HepG2 (cell line): Measurements from ENCODE around the gene COPS8. TPM values are rescaled to one million over a fixed set of nuclear protein-coding genes. Genes with fewer than 3 reads are reported as not detected.

Experiments used
- JDP2 ChIP-seq: sonication (generic); formaldehyde crosslinking; IDR thresholded peaks from 2 replicates; pipeline ENCODE4 v1.8.1; 2022; ENCODE audit warnings: missing genetic modification reagents, borderline replicate concordance
- KDM3A ChIP-seq: IDR thresholded peaks from 2 replicates; pipeline ENCODE4 v1.6.1; 2018; ENCODE audit warnings: low read depth, missing compliant biosample characterization
- MAFG ChIP-seq: sonication (generic); formaldehyde crosslinking; IDR thresholded peaks from 2 replicates; pipeline ENCODE4 v1.5.1; 2020; ENCODE audit warnings: mild to moderate bottlenecking, missing genetic modification reagents
- MATR3 ChIP-seq: sonication (generic); formaldehyde crosslinking; IDR thresholded peaks from 2 replicates; pipeline ENCODE4 v1.4.0; 2020; ENCODE audit warnings: missing genetic modification reagents
- SOX13 ChIP-seq, 3 experiments: fragments of 450-650 bp in 1 of 3; sonication (generic) in 1 of 3; formaldehyde crosslinking in 1 of 3; IDR thresholded peaks in 2 of 3; conservative IDR thresholded peaks in 1 of 3; 2 replicates each; pipeline versions ENCODE4 v1.5.0 to v1.6.1; 2016 to 2020; ENCODE audit warnings: antibody characterized with exemption in 1 of 3, mild to moderate bottlenecking in 1 of 3, missing compliant biosample characterization in 1 of 3, missing genetic modification reagents in 1 of 3, moderate library complexity in 1 of 3
- SP5 ChIP-seq: IDR thresholded peaks from 2 replicates; pipeline ENCODE4 v1.6.1; 2016; ENCODE audit warnings: low read depth, borderline replicate concordance
- SYNCRIP ChIP-seq: fragments of 200-400 bp; formaldehyde crosslinking; IDR thresholded peaks from 2 replicates; pipeline ENCODE4 v1.6.1; 2018; ENCODE audit warnings: mild to moderate bottlenecking, low read depth, low read length; ENCODE audit not compliant: insufficient read depth
- TAF1 ChIP-seq: sonication (generic); formaldehyde crosslinking; IDR thresholded peaks from 2 replicates; pipeline ENCODE4 v1.4.0; 2020; ENCODE audit warnings: missing genetic modification reagents
- USF2 ChIP-seq, 2 experiments: sonication (generic) in 1 of 2; formaldehyde crosslinking in 1 of 2; IDR thresholded peaks; 2 replicates each; pipeline versions ENCODE4 v1.5.1 to v1.6.1; 2011 to 2020; ENCODE audit warnings: borderline replicate concordance in 1 of 2, low read depth in 1 of 2, low read length in 1 of 2, mild to moderate bottlenecking in 1 of 2, missing genetic modification reagents in 1 of 2, moderate library complexity in 1 of 2
- ZBTB44 ChIP-seq: sonication (generic); formaldehyde crosslinking; IDR thresholded peaks from 2 replicates; pipeline ENCODE4 v1.4.0; 2020; ENCODE audit warnings: missing genetic modification reagents
- ZEB1 ChIP-seq: IDR thresholded peaks from 2 replicates; pipeline ENCODE4 v1.6.1; 2012; ENCODE audit warnings: mild to moderate bottlenecking, low read depth, inconsistent platforms; ENCODE audit not compliant: insufficient replicate concordance
- ZFP36L1 ChIP-seq: sonication (generic); formaldehyde crosslinking; IDR thresholded peaks from 2 replicates; pipeline ENCODE4 v1.8.0; 2022; ENCODE audit warnings: mild to moderate bottlenecking, missing genetic modification reagents, moderate library complexity
- ZNF18 ChIP-seq: sonication (generic); formaldehyde crosslinking; IDR thresholded peaks from 2 replicates; pipeline ENCODE4 v1.8.0; 2022; ENCODE audit warnings: mild to moderate bottlenecking, missing genetic modification reagents; ENCODE audit not compliant: insufficient replicate concordance
- ZNF484 ChIP-seq: sonication (generic); formaldehyde crosslinking; IDR thresholded peaks from 2 replicates; pipeline ENCODE4 v1.5.1; 2020; ENCODE audit warnings: mild to moderate bottlenecking, low read depth, missing genetic modification reagents, borderline replicate concordance
- ZNF703 ChIP-seq: sonication (generic); formaldehyde crosslinking; IDR thresholded peaks from 2 replicates; pipeline ENCODE4 v1.5.1; 2020; ENCODE audit warnings: missing genetic modification reagents, mild to moderate bottlenecking, moderate library complexity, borderline replicate concordance
- ZNF772 ChIP-seq: sonication (generic); formaldehyde crosslinking; IDR thresholded peaks from 2 replicates; pipeline ENCODE4 v1.5.0; 2020; ENCODE audit warnings: mild to moderate bottlenecking, missing genetic modification reagents
- ZSCAN12 ChIP-seq: sonication (generic); formaldehyde crosslinking; IDR thresholded peaks from 2 replicates; pipeline ENCODE4 v1.9.0; 2021; ENCODE audit warnings: mild to moderate bottlenecking, missing genetic modification reagents
- polyA plus RNA-seq, 8 experiments: library from polyadenylated mRNA; depleted of rRNA in 3 of 8; stranded (reverse) in 7 of 8; unstranded in 1 of 8; fragments of >200 nt; fragmentation: Illumina TruSeq in 4 of 8; extraction: Trizol in 4 of 8; gene quantifications; 2 replicates each; pipeline versions ENCODE4 v1.2.1 to v1.2.3, GENCODE V29; 2011 to 2016; ENCODE audit warnings: low read depth in 4 of 8, missing spikeins in 1 of 8, mixed read lengths in 1 of 8; ENCODE audit not compliant: insufficient read depth in 1 of 8
- total RNA-seq, 5 experiments: library from RNA; depleted of rRNA; stranded (reverse); fragments of >200 nt; fragmentation: Illumina TruSeq; extraction: Trizol; gene quantifications; 2 replicates each; pipeline ENCODE4 v1.2.3, GENCODE V29; 2016; ENCODE audit warnings: low read depth in 1 of 5
- TF ChIP-seq, protein P1 (sequence below): IDR thresholded peaks from 2 replicates; pipeline ENCODE4 v1.4.0; 2020; ENCODE audit warnings: mild to moderate bottlenecking, missing genetic modification reagents

The COPS8 gene
- total and polyA plus RNA-seq, 2 of the 13 experiments (the other 11 are each of a cell fraction or from before 2014, with no cell fraction given), result 86.3 to 96.6 TPM

GRCh38 chr2:237075749-237076599 lies 9.7 kb upstream of the COPS8 start (continued):
- no peak for TF ChIP-seq USF2 (IDR thresholded peaks at IDR 0.05; ENCODE audit: low read depth, low read length)
- no peak for TF ChIP-seq USF2 (CRISPR knock-in tag; IDR thresholded peaks at IDR 0.05; ENCODE audit: borderline replicate concordance)
- no peak for TF ChIP-seq ZNF484 (CRISPR knock-in tag)
- TF ChIP-seq ZNF772, result peak; percentile 95; the same call in 1 of the 2 replicates
- no peak for TF ChIP-seq JDP2 (CRISPR knock-in tag)
- peak; percentile 70; the same call in 1 of the 2 replicates for TF ChIP-seq KDM3A (CRISPR knock-in tag)
- no peak for TF ChIP-seq ZSCAN12 (CRISPR knock-in tag)
- no peak for TF ChIP-seq ZNF703 (CRISPR knock-in tag)
- TF ChIP-seq ZBTB44 (CRISPR knock-in tag), result no peak
- peak; percentile 79 for TF ChIP-seq SP5
- no peak for TF ChIP-seq MATR3 (CRISPR knock-in tag)
- TF ChIP-seq SYNCRIP, result no peak
- peak; percentile 86 for TF ChIP-seq TAF1 (CRISPR knock-in tag)
- no peak for TF ChIP-seq SOX13 (IDR thresholded peaks at IDR 0.05)
- peak in 1 of 2 experiments; percentile 71; a peak in 2 of 4 replicates for TF ChIP-seq SOX13 (CRISPR knock-in tag; conservative IDR thresholded peaks at IDR 0.05 in 1 of 2, IDR thresholded peaks at IDR 0.05 in 1 of 2)
- peak; percentile 91 for TF ChIP-seq ZEB1
- no peak for TF ChIP-seq MAFG (CRISPR knock-in tag)
- no peak for TF ChIP-seq ZNF18 (CRISPR knock-in tag)
- peak; percentile 84; the same call in 1 of the 2 replicates for TF ChIP-seq ZFP36L1 (CRISPR knock-in tag)
- TF ChIP-seq, protein P1, sequence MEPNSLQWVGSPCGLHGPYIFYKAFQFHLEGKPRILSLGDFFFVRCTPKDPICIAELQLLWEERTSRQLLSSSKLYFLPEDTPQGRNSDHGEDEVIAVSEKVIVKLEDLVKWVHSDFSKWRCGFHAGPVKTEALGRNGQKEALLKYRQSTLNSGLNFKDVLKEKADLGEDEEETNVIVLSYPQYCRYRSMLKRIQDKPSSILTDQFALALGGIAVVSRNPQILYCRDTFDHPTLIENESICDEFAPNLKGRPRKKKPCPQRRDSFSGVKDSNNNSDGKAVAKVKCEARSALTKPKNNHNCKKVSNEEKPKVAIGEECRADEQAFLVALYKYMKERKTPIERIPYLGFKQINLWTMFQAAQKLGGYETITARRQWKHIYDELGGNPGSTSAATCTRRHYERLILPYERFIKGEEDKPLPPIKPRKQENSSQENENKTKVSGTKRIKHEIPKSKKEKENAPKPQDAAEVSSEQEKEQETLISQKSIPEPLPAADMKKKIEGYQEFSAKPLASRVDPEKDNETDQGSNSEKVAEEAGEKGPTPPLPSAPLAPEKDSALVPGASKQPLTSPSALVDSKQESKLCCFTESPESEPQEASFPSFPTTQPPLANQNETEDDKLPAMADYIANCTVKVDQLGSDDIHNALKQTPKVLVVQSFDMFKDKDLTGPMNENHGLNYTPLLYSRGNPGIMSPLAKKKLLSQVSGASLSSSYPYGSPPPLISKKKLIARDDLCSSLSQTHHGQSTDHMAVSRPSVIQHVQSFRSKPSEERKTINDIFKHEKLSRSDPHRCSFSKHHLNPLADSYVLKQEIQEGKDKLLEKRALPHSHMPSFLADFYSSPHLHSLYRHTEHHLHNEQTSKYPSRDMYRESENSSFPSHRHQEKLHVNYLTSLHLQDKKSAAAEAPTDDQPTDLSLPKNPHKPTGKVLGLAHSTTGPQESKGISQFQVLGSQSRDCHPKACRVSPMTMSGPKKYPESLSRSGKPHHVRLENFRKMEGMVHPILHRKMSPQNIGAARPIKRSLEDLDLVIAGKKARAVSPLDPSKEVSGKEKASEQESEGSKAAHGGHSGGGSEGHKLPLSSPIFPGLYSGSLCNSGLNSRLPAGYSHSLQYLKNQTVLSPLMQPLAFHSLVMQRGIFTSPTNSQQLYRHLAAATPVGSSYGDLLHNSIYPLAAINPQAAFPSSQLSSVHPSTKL (CRISPR knock-in tag), result peak; percentile 94
